ENCODE data around the gene KHSRP. TPM values are rescaled to one million over a fixed set of nuclear protein-coding genes. Genes with fewer than 3 reads are reported as not detected.

The KHSRP gene
- total and polyA plus RNA-seq, 2 of the 13 experiments (the other 11 are each of a cell fraction or from before 2014, with no cell fraction given): 72.1 to 129 TPM

DNA sequence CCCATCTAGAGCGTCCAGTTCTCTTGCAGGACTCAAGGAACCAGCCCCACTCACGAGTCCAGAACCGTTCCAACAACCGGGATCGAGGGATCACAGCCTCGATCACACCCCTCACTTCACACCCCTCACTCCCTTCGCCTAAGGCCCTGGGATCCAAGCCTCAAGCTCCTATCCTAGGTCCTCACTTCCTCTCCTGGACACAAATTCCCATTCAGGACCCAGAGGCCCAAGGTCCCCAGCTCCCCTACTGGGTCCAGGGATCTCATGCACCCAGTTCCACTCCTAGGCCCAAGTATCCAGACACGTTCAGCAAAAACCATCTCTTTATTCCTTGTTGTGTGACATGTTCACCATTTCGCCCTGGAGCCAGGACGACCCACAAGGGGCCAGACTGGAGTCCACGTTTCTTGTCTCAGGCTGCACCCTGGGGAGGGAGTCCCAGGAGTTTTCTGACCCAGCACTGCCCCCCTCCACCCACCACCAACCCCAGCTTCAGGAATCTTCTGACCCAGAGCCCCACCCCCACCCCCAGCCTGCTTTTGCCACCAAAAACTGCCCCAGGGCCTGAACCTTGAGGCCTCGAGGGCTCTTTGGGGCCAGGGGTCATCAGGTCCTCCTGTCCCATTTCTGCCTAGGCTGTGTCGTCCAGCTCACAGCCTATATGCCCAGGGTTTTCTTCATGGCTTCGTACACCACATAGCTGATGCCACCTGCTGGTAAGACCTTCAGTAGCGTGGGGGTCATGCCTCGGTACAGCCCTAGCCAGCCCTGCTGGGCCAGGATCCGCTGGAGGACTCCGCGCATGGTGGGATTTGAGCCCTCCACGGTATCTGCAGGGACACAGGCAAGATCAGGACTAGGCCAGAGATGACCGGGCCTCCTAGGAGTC is 1.4 kb upstream of the KHSRP start (continued):
- TF ChIP-seq, protein P1, sequence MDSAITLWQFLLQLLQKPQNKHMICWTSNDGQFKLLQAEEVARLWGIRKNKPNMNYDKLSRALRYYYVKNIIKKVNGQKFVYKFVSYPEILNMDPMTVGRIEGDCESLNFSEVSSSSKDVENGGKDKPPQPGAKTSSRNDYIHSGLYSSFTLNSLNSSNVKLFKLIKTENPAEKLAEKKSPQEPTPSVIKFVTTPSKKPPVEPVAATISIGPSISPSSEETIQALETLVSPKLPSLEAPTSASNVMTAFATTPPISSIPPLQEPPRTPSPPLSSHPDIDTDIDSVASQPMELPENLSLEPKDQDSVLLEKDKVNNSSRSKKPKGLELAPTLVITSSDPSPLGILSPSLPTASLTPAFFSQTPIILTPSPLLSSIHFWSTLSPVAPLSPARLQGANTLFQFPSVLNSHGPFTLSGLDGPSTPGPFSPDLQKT (CRISPR knock-in tag; IDR thresholded peaks at IDR 0.05; ENCODE audit: borderline replicate concordance): no peak
- 0 out of 2 replicates have a peak, but pooled peaks have one; percentile 7 for TF ChIP-seq ZNF83 (CRISPR knock-in tag; IDR thresholded peaks at IDR 0.05; ENCODE audit: borderline replicate concordance)
- TF ChIP-seq HNRNPUL1 (IDR thresholded peaks at IDR 0.05; ENCODE audit: low read depth, low read length): no peak
- TF ChIP-seq MZF1 (CRISPR knock-in tag; IDR thresholded peaks at IDR 0.05; ENCODE audit: borderline replicate concordance): no peak
- TF ChIP-seq ZNF703 (CRISPR knock-in tag; IDR thresholded peaks at IDR 0.05; ENCODE audit: borderline replicate concordance): no peak
- no peak for TF ChIP-seq ZNF329 (CRISPR knock-in tag; IDR thresholded peaks at IDR 0.05; ENCODE audit: low read depth)
- TF ChIP-seq ZNF605 (CRISPR knock-in tag; IDR thresholded peaks at IDR 0.05): no peak; the same call in 1 of the 2 replicates
- TF ChIP-seq, protein P2, sequence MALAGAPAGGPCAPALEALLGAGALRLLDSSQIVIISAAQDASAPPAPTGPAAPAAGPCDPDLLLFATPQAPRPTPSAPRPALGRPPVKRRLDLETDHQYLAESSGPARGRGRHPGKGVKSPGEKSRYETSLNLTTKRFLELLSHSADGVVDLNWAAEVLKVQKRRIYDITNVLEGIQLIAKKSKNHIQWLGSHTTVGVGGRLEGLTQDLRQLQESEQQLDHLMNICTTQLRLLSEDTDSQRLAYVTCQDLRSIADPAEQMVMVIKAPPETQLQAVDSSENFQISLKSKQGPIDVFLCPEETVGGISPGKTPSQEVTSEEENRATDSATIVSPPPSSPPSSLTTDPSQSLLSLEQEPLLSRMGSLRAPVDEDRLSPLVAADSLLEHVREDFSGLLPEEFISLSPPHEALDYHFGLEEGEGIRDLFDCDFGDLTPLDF (CRISPR knock-in tag; IDR thresholded peaks at IDR 0.05): no peak
- TF ChIP-seq ARHGAP35 (CRISPR knock-in tag; IDR thresholded peaks at IDR 0.05; ENCODE audit: borderline replicate concordance): no peak
- TF ChIP-seq, protein P3, sequence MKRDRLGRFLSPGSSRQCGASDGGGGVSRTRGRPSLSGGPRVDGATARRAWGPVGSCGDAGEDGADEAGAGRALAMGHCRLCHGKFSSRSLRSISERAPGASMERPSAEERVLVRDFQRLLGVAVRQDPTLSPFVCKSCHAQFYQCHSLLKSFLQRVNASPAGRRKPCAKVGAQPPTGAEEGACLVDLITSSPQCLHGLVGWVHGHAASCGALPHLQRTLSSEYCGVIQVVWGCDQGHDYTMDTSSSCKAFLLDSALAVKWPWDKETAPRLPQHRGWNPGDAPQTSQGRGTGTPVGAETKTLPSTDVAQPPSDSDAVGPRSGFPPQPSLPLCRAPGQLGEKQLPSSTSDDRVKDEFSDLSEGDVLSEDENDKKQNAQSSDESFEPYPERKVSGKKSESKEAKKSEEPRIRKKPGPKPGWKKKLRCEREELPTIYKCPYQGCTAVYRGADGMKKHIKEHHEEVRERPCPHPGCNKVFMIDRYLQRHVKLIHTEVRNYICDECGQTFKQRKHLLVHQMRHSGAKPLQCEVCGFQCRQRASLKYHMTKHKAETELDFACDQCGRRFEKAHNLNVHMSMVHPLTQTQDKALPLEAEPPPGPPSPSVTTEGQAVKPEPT (CRISPR knock-in tag; IDR thresholded peaks at IDR 0.05; ENCODE audit: low read depth): no peak
- TF ChIP-seq, protein P4, sequence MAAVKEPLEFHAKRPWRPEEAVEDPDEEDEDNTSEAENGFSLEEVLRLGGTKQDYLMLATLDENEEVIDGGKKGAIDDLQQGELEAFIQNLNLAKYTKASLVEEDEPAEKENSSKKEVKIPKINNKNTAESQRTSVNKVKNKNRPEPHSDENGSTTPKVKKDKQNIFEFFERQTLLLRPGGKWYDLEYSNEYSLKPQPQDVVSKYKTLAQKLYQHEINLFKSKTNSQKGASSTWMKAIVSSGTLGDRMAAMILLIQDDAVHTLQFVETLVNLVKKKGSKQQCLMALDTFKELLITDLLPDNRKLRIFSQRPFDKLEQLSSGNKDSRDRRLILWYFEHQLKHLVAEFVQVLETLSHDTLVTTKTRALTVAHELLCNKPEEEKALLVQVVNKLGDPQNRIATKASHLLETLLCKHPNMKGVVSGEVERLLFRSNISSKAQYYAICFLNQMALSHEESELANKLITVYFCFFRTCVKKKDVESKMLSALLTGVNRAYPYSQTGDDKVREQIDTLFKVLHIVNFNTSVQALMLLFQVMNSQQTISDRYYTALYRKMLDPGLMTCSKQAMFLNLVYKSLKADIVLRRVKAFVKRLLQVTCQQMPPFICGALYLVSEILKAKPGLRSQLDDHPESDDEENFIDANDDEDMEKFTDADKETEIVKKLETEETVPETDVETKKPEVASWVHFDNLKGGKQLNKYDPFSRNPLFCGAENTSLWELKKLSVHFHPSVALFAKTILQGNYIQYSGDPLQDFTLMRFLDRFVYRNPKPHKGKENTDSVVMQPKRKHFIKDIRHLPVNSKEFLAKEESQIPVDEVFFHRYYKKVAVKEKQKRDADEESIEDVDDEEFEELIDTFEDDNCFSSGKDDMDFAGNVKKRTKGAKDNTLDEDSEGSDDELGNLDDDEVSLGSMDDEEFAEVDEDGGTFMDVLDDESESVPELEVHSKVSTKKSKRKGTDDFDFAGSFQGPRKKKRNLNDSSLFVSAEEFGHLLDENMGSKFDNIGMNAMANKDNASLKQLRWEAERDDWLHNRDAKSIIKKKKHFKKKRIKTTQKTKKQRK (IDR thresholded peaks at IDR 0.05; ENCODE audit: low read length): no peak
- no peak for TF ChIP-seq ZNF260 (CRISPR knock-in tag; IDR thresholded peaks at IDR 0.05; ENCODE audit: borderline replicate concordance, low read depth)
- TF ChIP-seq ZNF383 (CRISPR knock-in tag; IDR thresholded peaks at IDR 0.05; ENCODE audit: borderline replicate concordance): no peak
- TF ChIP-seq KDM1A (CRISPR knock-in tag; IDR thresholded peaks at IDR 0.05): no peak
- TF ChIP-seq, protein P5, sequence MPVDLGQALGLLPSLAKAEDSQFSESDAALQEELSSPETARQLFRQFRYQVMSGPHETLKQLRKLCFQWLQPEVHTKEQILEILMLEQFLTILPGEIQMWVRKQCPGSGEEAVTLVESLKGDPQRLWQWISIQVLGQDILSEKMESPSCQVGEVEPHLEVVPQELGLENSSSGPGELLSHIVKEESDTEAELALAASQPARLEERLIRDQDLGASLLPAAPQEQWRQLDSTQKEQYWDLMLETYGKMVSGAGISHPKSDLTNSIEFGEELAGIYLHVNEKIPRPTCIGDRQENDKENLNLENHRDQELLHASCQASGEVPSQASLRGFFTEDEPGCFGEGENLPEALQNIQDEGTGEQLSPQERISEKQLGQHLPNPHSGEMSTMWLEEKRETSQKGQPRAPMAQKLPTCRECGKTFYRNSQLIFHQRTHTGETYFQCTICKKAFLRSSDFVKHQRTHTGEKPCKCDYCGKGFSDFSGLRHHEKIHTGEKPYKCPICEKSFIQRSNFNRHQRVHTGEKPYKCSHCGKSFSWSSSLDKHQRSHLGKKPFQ (CRISPR knock-in tag; IDR thresholded peaks at IDR 0.05; ENCODE audit: insufficient replicate concordance): no peak
- TF ChIP-seq ZNF234 (CRISPR knock-in tag; conservative IDR thresholded peaks at IDR 0.05): no peak
- TF ChIP-seq ZSCAN9 (CRISPR knock-in tag; IDR thresholded peaks at IDR 0.05; ENCODE audit: borderline replicate concordance): no peak
- TF ChIP-seq EEA1 (CRISPR knock-in tag; IDR thresholded peaks at IDR 0.05; ENCODE audit: borderline replicate concordance): no peak
- no peak for TF ChIP-seq CCDC6 (CRISPR knock-in tag; IDR thresholded peaks at IDR 0.05)
